Type B pancreatic cell (in vitro differentiated cells): ENCODE measurements around the gene ARL17A. TPM values are rescaled to one million over a fixed set of nuclear protein-coding genes. Genes with fewer than 3 reads are reported as not detected.
"Not testable (repeated sequence)": the region's sequence is repeated elsewhere in the genome, so short reads cannot be mapped to it uniquely, and the experiment has no call there.

Source experiments
- DNase-seq: peaks from one replicate; pipeline ENCODE4 v3.0.0; 2021; ENCODE audit warnings: mixed read lengths; ENCODE audit not compliant: unreplicated experiment; ENCODE audit errors: extremely low spot score
- H3K27ac Mint-ChIP-seq: 2 replicates; pipeline ENCODE4 v1.8.0; 2021; ENCODE audit warnings: mild to moderate bottlenecking, mixed read lengths
- H3K27me3 Mint-ChIP-seq: 2 replicates; pipeline ENCODE4 v1.8.0; 2021; ENCODE audit warnings: mixed read lengths
- H3K36me3 Mint-ChIP-seq: 2 replicates; pipeline ENCODE4 v1.8.0; 2021; ENCODE audit warnings: mixed read lengths
- H3K4me1 Mint-ChIP-seq: one replicate; pipeline ENCODE4 v1.8.0; 2021; ENCODE audit warnings: mixed read lengths; ENCODE audit not compliant: unreplicated experiment
- H3K4me3 Mint-ChIP-seq: 2 replicates; pipeline ENCODE4 v1.8.0; 2021; ENCODE audit warnings: mild to moderate bottlenecking, mixed read lengths
- H3K9me3 Mint-ChIP-seq: 2 replicates; pipeline ENCODE4 v1.8.0; 2021; ENCODE audit warnings: mixed read lengths
- total RNA-seq: library from RNA; stranded (reverse); gene quantifications from 2 replicates; pipeline ENCODE4 v1.2.1, GENCODE V29; 2021; ENCODE audit warnings: low replicate concordance

The ARL17A gene
- total RNA-seq, 1 donor from 2014 or later: 19.7 TPM

GRCh38 chr17:46481310-46481709, 98.2 kb downstream of the ARL17A start:
- H3K4me1 Mint-ChIP-seq, H3K9me3 Mint-ChIP-seq, H3K27ac Mint-ChIP-seq, H3K4me3 Mint-ChIP-seq, H3K27me3 Mint-ChIP-seq, DNase-seq, H3K36me3 Mint-ChIP-seq: not testable (repeated sequence)

GRCh38 chr17:46478823-46479222, 100.7 kb downstream of the ARL17A start:
- H3K9me3 Mint-ChIP-seq, H3K36me3 Mint-ChIP-seq, H3K27me3 Mint-ChIP-seq, H3K4me3 Mint-ChIP-seq, H3K27ac Mint-ChIP-seq, DNase-seq, H3K4me1 Mint-ChIP-seq: not testable (repeated sequence)

- H3K36me3 Mint-ChIP-seq, H3K4me1 Mint-ChIP-seq, H3K27ac Mint-ChIP-seq, H3K4me3 Mint-ChIP-seq, H3K9me3 Mint-ChIP-seq, H3K27me3 Mint-ChIP-seq, DNase-seq: not testable (repeated sequence)
Measured at GRCh38 chr17:46475583-46475982, 103.9 kb downstream of the ARL17A start.

GRCh38 chr17:46474489-46474888, 105.0 kb downstream of the ARL17A start:
- not testable (repeated sequence) for H3K4me3 Mint-ChIP-seq, H3K4me1 Mint-ChIP-seq, H3K36me3 Mint-ChIP-seq, DNase-seq, H3K27me3 Mint-ChIP-seq, H3K27ac Mint-ChIP-seq, H3K9me3 Mint-ChIP-seq

- H3K27me3 Mint-ChIP-seq, DNase-seq, H3K4me1 Mint-ChIP-seq, H3K9me3 Mint-ChIP-seq, H3K27ac Mint-ChIP-seq, H3K36me3 Mint-ChIP-seq, H3K4me3 Mint-ChIP-seq: not testable (repeated sequence)
Measured at GRCh38 chr17:46467618-46468017, 111.9 kb downstream of the ARL17A start.

Other genes with a start within 250 kb of the ARL17A start
- gene ARL17B, start 217.9 kb downstream of the ARL17A start, total RNA-seq: 8.3 and 16.9 TPM in 2 replicates
- 12.5 and 18.6 TPM in 2 replicates for gene LRRC37A2, start 67.2 kb downstream of the ARL17A start, total RNA-seq
- 44.2 and 45.2 TPM in 2 replicates for gene NSF, start 11.0 kb upstream of the ARL17A start, total RNA-seq
- 14.1 and 47.7 TPM in 2 replicates for gene WNT3, start 239.0 kb upstream of the ARL17A start, total RNA-seq